Kidney glomerular epithelial cell (primary cell): ENCODE data around the gene GALNT10.

Experiments
- DNase-seq: peaks from one replicate; lab custom pipeline; 2025; lab: John Stamatoyannopoulos, UW

GALNT10 gene

GRCh38 chr5:154203798-154204578 lies 13.5 kb downstream of the GALNT10 start:
- no peak for DNase-seq

GRCh38 chr5:154205441-154206117 lies 15.0 kb downstream of the GALNT10 start:
- no peak for DNase-seq

DNA sequence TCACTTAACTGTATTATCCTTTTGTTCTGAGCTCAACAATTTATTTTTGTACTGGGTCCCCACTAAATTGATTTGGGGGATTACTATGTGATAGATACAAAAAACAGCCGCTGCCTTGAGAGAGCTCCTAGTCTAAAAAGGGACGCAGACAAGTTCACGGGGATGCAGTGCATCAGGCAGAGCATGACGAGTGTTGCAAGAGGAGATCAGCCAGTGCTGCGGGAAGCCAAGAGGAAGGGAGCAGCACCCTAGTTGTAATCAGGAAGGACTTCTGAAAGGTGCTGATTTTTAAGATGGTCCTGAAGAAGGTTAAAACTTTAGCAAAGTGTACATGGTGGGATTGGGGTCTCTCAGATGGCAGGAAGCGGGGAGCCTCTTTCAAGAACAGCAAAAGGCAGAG lies 15.8 kb downstream of the GALNT10 start:
- no peak for DNase-seq

- no peak for DNase-seq
These were observed 16.7 kb downstream of the GALNT10 start for GRCh38 chr5:154207204-154207603.

DNA sequence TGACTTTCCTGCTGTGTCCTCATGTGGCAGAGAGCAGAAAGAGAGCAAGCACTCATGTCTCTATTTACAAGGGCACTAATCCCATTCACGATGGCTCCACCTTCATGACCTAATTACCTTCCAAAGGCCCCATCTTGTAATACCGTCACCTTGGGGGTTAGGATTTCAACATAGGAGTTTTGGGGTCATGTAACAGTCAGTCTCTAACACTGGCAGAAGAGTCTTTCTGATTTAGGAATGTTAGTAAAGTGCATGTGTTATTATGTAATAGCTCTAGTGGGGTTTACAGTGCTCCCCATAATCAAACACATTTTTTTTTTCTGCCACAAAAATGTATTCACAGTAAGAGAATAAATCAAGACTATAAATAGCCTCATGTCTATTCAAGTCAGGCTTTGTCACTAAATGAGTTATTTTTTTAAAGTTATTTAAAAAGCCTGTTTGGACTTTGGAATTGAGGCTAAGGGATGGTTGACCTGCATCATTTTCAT lies 19.1 kb downstream of the GALNT10 start:
- no peak for DNase-seq

GRCh38 chr5:154210163-154210562 lies 19.6 kb downstream of the GALNT10 start:
- no peak for DNase-seq

GRCh38 chr5:154211641-154212390 lies 21.3 kb downstream of the GALNT10 start:
- DNase-seq: no peak

DNA sequence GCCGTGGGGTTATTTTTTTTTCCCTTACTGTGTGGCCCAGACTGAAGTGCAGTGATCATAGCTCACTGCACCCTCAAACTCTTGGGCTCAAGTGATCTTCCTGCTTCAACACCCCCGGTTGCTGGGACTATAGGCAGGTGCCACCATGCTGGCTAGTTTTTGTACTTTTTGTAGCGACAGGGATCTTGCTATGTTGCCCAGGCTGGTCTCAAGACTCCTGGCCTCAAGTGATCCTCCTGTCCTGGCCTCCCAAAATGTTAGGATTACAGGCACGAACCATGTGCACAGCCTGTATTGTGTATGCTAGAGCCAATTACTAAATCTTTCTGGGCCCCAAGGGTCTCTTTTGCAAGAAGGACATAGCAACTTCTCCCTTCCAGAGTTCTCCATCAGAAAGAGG lies 23.1 kb downstream of the GALNT10 start:
- DNase-seq: no peak

DNA sequence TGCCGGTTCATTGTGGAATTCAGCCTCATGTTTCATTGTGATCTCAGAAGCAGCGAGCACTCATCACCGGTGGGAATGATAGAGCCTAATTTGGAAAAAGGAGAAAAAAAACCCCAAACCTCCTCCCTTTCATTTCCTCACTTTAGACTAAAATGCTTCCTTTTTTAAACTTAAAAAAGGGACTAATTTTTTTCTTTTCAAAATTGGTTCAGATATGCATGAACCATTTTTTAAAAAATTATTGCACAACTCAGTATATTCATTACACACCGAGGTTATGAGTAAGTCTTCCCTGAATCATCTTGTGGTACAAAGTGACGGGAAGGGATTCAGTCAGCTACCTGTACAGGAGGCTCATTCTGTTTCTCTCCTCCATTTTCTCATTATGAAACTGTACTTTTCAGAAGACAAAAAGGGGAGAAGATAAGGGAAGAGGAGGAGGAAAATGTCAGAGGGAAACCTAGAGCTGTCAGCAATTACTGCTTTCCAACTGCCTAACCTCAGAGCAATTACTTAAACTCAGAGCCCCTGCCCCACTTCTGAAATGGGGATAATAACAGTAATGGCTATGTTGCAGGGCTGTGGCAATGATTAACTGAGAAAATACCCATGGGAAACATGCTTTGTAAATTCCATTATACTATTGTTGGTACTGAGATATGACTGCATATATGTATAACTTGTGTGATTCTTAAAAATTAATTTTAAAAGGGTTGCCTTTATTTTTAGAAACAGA lies 24.0 kb downstream of the GALNT10 start:
- peak; percentile 81 for DNase-seq

DNA sequence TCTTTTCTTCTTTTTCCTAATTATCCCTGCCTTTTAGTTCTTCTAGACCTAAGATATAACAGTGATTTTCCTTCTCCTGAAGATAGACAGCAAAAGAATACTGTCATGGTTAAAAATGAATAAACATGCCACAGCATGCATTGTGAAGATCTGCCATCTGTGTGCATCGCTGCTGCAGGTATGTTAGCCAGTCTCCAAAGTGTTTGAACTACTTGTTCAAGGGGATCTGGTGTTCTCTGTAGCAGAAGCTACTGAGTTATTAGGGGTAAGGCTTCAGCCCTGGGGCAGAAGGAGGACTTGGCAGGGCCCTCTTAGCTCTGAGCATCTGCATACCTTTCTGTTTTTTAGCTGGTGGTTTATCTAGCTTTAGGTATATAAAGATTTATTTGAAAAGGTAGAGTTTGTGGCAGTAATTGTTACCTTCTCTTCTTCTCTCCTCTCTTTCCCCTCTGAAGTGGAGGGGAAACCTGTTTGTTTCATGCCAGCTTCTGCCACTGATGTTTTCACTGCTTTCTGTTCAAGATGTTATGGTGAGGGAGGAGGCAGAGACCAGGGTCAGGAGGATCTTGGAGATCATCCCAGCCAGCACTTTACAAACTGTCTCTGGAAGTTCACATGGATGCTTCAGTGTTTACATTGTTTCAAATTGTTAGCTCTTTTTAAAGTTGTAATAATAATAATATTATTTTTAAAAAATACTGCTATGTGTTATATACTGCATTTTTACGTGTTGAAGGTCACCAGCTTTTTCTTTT lies 25.2 kb downstream of the GALNT10 start:
- no peak for DNase-seq

GRCh38 chr5:154217462-154217861 lies 26.9 kb downstream of the GALNT10 start:
- no peak for DNase-seq

DNA sequence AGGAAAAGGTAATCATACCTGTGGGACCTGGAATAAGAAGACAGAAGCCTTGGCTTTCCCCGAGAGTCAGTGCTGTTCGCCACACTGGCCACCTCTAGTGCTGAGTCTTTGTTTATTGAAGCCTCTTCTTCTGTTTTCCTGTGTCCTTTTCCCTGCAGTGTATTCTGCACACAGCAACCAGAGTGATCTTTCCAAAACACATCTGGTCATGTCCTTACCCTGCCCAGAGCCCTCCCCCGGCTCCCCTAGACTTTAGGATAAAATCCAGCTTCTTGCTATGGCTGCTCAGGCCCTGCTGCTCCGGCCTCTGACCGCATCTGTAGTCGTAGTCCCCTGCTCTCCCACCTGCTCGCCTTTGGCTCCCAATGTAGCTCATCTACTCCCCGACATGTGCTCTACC lies 28.3 kb downstream of the GALNT10 start:
- DNase-seq: no peak

DNA sequence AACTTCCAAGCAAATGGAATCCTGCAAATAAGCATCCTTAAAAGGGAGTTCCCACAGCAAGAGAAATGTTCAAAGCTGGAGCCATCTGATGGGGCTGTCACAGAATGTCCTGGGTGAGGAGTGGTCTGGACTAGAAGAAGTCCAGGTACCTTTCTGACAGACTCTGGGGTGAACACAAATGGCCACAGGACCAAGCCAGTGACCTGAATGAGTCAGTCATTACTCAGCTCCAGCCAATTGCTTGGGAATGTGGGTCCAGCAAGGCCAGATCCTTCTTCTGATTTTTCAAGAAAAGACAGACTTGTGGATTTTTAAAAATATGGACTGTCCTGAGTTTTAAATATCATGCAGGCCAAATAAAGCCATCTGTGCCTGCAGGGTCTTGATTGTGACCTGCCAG lies 30.1 kb downstream of the GALNT10 start:
- DNase-seq: peak; percentile 20

GRCh38 chr5:154221371-154221896 lies 30.9 kb downstream of the GALNT10 start:
- peak; percentile 83 for DNase-seq

DNA sequence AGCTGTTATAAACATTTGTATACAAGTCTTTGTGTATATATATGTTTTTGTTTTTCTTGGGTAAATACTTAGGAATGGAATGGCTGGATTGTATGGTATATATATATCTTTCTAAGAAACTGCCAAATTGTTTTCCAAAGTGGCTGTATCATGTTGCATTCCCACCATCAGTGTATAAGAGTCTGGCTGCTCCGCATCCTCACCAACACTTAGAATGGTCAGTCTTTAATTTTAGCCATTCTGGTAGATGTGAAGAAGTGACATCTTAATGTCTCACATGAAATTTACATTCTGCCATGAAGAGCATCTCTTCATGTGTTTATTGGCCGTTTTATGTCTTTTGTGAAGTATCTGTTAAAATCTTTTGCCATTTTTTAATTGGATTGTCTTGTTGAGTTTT lies 31.9 kb downstream of the GALNT10 start:
- no peak for DNase-seq

DNA sequence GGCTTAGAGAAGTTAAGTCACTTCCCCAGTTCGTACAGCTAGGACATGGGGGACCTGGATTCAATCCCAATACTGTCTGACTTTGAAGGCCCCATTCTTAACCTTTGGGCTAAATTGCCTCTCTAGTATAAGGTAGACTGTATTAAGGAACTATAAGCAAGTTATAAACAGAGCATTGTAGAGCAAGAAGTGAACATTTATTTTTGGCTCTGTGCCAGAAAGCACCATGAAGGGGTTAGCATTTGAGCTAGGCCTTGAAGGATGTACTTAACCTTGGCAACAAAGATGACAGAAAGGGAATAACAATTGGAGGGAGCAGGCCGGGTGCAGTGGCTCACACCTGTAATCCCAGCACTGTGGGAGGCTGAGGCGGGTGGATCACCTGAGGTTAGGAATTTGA lies 32.8 kb downstream of the GALNT10 start:
- DNase-seq: no peak

GRCh38 chr5:154227090-154227489 lies 36.6 kb downstream of the GALNT10 start:
- DNase-seq: no peak

- no peak for DNase-seq
These were observed 38.2 kb downstream of the GALNT10 start for GRCh38 chr5:154228696-154229095.

DNA sequence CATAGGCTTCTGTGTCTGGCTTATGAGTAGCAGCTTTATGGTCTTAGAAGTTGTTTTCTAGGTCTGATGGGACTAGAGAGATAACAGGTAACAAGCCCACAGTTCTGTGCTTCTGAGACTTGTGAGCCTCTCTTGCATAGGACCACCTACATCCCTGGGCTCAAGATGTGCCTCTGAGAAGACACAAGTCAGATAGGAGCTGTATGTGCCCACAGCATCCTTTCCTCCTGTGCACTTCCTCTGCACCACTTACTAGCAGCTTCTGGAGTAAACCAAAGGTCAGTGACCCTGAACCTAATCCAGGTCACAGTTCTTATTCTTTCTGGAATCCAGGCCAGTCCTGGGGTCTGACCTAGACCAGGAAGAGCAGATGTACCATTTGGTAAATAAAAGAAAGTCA lies 40.0 kb downstream of the GALNT10 start:
- DNase-seq: no peak

DNA sequence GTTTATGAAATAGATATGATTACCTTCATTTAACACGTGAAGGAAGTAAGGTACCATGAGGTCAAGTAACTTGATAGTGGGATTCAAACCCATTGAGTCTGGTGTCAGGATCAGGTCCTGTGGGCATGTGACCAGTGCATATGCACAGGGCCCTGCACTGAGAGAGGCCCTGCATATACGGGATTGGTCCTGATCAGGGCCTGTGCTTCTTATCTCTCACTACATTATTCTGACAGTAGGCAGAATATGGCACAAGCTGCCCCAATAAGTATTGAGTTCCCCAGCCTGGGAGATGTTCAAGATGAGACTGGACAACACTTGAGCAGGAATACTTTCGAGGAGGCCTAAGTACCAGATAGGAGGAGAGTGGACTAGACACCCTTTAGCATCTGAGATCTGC lies 44.0 kb downstream of the GALNT10 start:
- DNase-seq: no peak

GRCh38 chr5:154236011-154236410 lies 45.5 kb downstream of the GALNT10 start:
- no peak for DNase-seq
